K562 (cell line): ENCODE results near the gene VWA2. TPM values are rescaled to one million over a fixed set of nuclear protein-coding genes. Genes with fewer than 3 reads are reported as not detected.

Experiments
- NR2C2 ChIP-seq, 2 experiments: fragments of 200-800 bp in 1 of 2; sonication (Bioruptor generic) in 1 of 2; sonication (generic) in 1 of 2; formaldehyde crosslinking in 1 of 2; IDR thresholded peaks; 2 replicates each; pipeline versions ENCODE4 v1.6.1 to v1.8.0; 2016 to 2022; ENCODE audit warnings: mild to moderate bottlenecking in 1 of 2, missing compliant biosample characterization in 1 of 2, missing genetic modification characterization in 1 of 2, missing genetic modification reagents in 1 of 2
- SMARCB1 ChIP-seq: IDR thresholded peaks from 2 replicates; pipeline ENCODE4 v1.6.1; 2011; ENCODE audit warnings: improper control_type of control experiment, low read depth; ENCODE audit not compliant: insufficient read length
- SRSF9 ChIP-seq: fragments of 200-400 bp; formaldehyde crosslinking; IDR thresholded peaks from 2 replicates; pipeline ENCODE4 v1.6.1; 2017; ENCODE audit warnings: low read depth, low read length, borderline replicate concordance
- ZNF655 ChIP-seq: fragments of 250-450 bp; sonication (Bioruptor Pico); IDR thresholded peaks from 2 replicates; pipeline ENCODE4 v1.5.0; 2021
- polyA plus RNA-seq, 8 experiments: library from polyadenylated mRNA; depleted of rRNA in 4 of 8; stranded (reverse) in 5 of 8; unstranded in 3 of 8; fragments of >200 nt; fragmentation: Nextera tagmentation in 2 of 8; fragmentation: Illumina TruSeq in 1 of 8; extraction: Ambion mirVana in 2 of 8; extraction: Trizol in 1 of 8; gene quantifications; 2 replicates each; pipeline versions ENCODE4 v1.2.1 to v1.2.3, GENCODE V29; 2011 to 2014; ENCODE audit warnings: inconsistent platforms in 1 of 8, missing spikeins in 1 of 8
- total RNA-seq, 7 experiments: library from RNA; depleted of rRNA in 6 of 7; stranded (reverse); fragments of >200 nt in 6 of 7; fragmentation: Illumina TruSeq in 2 of 7; extraction: Trizol in 2 of 7; gene quantifications; 2 replicates each; pipeline versions ENCODE4 v1.2.1 to v1.2.3, GENCODE V29; 2011 to 2021; ENCODE audit warnings: low replicate concordance in 1 of 7
- TF ChIP-seq, protein P1 (sequence below), 2 experiments: fragments of 450-650 bp; formaldehyde crosslinking in 1 of 2; IDR thresholded peaks; 2 replicates each; pipeline versions ENCODE4 v1.4.0 to v1.6.1; 2014 to 2020; ENCODE audit warnings: mild to moderate bottlenecking in 2 of 2, borderline replicate concordance in 1 of 2, low read depth in 1 of 2
- TF ChIP-seq, protein P2 (sequence below): fragments of 450-650 bp; formaldehyde crosslinking; IDR thresholded peaks from 2 replicates; pipeline ENCODE4 v1.4.0; 2020; ENCODE audit warnings: mild to moderate bottlenecking, moderate library complexity

The VWA2 gene
- total and polyA plus RNA-seq, 9 of the 15 experiments (the other 6 are each of a cell fraction or from before 2014, with no cell fraction given) = not detected

DNA sequence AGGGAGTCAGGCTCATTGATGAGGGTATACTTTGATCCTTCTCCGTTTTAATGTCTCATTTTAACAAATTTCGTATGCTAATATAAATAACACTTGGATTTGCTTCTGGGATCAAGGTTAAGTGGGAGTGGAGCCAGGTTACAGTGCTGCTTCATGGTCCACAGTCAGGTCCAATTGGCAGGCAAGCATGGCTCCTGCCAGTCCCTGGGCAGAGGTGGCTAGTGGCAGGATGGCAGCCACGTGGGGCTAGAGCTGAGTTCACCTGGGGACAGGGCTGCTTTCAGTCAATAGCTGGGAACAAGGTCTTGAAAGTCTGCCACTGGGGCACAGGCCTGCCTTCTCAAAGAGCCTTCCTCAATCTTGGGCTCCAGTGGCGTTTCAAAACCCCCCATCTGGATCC, 16.0 kb upstream of the VWA2 start (continued):
- TF ChIP-seq, protein P1, sequence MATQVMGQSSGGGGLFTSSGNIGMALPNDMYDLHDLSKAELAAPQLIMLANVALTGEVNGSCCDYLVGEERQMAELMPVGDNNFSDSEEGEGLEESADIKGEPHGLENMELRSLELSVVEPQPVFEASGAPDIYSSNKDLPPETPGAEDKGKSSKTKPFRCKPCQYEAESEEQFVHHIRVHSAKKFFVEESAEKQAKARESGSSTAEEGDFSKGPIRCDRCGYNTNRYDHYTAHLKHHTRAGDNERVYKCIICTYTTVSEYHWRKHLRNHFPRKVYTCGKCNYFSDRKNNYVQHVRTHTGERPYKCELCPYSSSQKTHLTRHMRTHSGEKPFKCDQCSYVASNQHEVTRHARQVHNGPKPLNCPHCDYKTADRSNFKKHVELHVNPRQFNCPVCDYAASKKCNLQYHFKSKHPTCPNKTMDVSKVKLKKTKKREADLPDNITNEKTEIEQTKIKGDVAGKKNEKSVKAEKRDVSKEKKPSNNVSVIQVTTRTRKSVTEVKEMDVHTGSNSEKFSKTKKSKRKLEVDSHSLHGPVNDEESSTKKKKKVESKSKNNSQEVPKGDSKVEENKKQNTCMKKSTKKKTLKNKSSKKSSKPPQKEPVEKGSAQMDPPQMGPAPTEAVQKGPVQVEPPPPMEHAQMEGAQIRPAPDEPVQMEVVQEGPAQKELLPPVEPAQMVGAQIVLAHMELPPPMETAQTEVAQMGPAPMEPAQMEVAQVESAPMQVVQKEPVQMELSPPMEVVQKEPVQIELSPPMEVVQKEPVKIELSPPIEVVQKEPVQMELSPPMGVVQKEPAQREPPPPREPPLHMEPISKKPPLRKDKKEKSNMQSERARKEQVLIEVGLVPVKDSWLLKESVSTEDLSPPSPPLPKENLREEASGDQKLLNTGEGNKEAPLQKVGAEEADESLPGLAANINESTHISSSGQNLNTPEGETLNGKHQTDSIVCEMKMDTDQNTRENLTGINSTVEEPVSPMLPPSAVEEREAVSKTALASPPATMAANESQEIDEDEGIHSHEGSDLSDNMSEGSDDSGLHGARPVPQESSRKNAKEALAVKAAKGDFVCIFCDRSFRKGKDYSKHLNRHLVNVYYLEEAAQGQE (IDR thresholded peaks at IDR 0.05; ENCODE audit: borderline replicate concordance) = no peak
- TF ChIP-seq, protein P1 (CRISPR knock-in tag; IDR thresholded peaks at IDR 0.05; ENCODE audit: low read depth) = no peak
- TF ChIP-seq ZNF655 (no peak), SMARCB1 (no peak), NR2C2 (CRISPR knock-in tag; IDR thresholded peaks at IDR 0.05) (no peak), NR2C2 (tag; IDR thresholded peaks at IDR 0.05) (no peak), SRSF9 (no peak)
- TF ChIP-seq, protein P2, sequence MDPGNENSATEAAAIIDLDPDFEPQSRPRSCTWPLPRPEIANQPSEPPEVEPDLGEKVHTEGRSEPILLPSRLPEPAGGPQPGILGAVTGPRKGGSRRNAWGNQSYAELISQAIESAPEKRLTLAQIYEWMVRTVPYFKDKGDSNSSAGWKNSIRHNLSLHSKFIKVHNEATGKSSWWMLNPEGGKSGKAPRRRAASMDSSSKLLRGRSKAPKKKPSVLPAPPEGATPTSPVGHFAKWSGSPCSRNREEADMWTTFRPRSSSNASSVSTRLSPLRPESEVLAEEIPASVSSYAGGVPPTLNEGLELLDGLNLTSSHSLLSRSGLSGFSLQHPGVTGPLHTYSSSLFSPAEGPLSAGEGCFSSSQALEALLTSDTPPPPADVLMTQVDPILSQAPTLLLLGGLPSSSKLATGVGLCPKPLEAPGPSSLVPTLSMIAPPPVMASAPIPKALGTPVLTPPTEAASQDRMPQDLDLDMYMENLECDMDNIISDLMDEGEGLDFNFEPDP (CRISPR knock-in tag) = no peak
- TF ChIP-seq, all 486 proteins: peak for 0
